Measurements from ENCODE around the gene KDM7A. TPM values are rescaled to one million over a fixed set of nuclear protein-coding genes. Genes with fewer than 3 reads are reported as not detected.

KDM7A gene, protein sequence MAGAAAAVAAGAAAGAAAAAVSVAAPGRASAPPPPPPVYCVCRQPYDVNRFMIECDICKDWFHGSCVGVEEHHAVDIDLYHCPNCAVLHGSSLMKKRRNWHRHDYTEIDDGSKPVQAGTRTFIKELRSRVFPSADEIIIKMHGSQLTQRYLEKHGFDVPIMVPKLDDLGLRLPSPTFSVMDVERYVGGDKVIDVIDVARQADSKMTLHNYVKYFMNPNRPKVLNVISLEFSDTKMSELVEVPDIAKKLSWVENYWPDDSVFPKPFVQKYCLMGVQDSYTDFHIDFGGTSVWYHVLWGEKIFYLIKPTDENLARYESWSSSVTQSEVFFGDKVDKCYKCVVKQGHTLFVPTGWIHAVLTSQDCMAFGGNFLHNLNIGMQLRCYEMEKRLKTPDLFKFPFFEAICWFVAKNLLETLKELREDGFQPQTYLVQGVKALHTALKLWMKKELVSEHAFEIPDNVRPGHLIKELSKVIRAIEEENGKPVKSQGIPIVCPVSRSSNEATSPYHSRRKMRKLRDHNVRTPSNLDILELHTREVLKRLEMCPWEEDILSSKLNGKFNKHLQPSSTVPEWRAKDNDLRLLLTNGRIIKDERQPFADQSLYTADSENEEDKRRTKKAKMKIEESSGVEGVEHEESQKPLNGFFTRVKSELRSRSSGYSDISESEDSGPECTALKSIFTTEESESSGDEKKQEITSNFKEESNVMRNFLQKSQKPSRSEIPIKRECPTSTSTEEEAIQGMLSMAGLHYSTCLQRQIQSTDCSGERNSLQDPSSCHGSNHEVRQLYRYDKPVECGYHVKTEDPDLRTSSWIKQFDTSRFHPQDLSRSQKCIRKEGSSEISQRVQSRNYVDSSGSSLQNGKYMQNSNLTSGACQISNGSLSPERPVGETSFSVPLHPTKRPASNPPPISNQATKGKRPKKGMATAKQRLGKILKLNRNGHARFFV
- total RNA-seq = 16.4 TPM
- long read RNA-seq, partial matches to known transcripts = 0 of 1 reads
- long read RNA-seq, other reads (novel, unspliced or antisense) = 1 of 1 reads

- peak; percentile 98 for DNase-seq (ENCODE audit: low spot score)
These were observed at the start of gene KDM7A for GRCh38 chr7:140176811-140177702. KDM7A (minus strand) TSS chr7:140176983; CDS start chr7:140176937, 46 bp downstream.

DNA sequence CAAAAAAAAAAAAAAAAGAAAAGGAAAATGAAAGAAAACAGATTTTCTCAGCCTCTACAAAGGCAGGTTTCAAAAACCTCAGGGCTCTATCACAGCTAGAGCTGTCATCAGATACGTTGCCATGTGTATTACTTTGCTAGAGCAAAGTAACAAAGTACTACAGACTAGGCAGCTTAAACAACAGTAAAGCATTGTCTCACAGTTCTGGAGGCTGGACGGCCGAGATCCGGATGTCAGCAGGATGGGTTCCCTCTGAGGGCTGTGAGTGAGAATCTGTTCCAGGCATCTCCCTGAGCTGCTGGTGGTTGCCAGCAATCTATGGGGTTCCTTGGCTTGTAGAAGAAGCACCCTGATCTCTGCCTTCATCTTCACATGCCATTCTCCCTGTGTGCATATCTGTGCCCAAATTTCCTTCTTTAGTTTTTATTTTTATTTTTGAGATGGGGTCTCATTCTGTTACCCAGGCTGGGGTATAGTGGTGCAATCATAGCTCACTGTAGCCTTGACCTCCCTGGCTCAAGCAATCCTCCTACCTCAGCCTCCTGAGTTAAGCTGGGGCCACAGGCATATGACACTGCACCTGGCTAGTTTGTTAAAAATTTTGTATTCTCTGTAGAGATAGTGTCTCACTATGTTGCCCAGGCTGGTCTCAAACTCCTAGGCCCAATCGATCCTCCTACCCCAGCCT is 48.9 kb upstream of the KDM7A start:
- DNase-seq (ENCODE audit: low spot score) = no peak

- DNase-seq (ENCODE audit: low spot score) = no peak
These were observed 46.9 kb upstream of the KDM7A start for GRCh38 chr7:140223515-140224221.

- DNase-seq (ENCODE audit: low spot score) = no peak
These were observed 46.0 kb upstream of the KDM7A start for GRCh38 chr7:140222814-140223213.

GRCh38 chr7:140219672-140220524 is 43.1 kb upstream of the KDM7A start:
- DNase-seq (ENCODE audit: low spot score) = no peak

GRCh38 chr7:140218656-140219055 is 41.9 kb upstream of the KDM7A start:
- no peak for DNase-seq (ENCODE audit: low spot score)

- DNase-seq (ENCODE audit: low spot score) = no peak
These were observed 41.1 kb upstream of the KDM7A start for GRCh38 chr7:140217750-140218501.

DNA sequence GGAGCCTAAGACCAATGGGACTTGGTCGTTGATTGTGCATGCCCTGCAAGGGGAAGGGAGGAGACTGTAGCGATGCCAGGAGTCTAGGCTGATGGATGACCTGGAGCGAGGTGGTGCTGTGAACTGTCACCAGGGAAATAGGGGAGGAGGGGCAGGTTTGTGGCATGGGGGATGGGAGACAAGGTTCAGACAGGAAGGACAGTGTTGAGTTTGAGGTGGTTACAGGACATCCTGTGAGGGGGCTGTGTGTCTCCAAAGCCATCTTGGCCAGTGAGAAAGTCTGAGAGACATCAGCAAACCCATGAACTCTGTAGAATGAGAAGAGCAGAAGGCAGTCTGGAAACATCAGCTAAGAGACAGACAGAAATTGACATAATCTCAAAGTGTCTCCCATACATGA is 38.5 kb upstream of the KDM7A start:
- no peak for DNase-seq (ENCODE audit: low spot score)

GRCh38 chr7:140214075-140214684 is 37.4 kb upstream of the KDM7A start:
- DNase-seq (ENCODE audit: low spot score) = peak; percentile 79

DNA sequence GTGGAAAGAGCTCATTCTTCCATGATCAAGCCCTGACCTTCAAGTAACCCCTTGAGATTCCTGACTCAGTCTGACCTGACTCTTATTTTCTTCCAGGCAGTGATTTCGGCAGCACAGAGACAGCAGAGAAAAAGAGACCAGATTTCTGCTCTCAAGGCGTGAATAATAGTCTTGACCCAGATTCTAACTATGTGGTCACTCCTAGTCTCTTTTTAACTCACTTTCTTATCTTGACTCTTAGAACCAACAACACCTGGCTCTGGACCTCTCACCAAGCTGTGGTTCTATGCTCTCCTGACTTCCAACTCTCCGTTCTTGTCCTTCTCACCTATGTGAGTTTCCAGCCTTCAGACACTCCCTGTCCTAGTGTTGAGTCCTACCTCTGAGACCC is 36.9 kb upstream of the KDM7A start:
- no peak for DNase-seq (ENCODE audit: low spot score)

DNA sequence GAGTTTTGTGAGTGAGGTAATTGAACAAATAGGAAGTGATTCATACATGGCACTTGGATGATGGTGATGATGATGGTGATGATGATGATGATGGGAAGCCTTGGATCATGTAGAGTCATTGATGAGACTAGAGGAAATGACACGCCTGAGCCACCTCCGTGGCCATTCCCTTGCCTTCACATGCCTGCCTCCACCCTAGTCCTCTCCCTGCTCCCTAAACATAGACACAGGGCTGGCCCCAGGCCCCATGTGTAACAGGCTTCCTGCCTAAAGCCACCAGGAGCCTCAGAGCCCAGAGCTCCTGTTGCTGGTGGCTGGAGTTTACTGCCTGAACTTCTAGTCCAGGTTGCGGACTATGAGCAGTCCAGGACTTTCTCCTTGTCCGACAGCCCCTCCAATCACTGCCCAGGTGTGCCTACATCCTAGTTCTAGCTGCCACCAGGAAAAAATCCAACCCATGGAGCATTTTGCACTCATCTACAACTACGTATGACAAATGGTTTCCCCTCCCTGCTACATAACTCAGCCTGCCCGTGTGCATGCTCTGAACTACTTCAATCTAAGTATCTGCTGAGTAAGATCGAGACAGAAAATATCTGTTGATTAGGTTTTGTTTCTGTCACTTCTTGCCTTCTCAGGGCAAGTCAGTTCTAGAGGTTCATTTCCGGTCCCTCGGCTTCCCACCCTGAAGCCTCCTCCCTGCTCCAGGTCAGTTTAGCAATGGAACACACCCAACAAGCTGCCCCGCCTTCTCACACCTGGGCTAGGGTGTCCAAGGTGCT is 35.5 kb upstream of the KDM7A start:
- DNase-seq (ENCODE audit: low spot score) = no peak

DNA sequence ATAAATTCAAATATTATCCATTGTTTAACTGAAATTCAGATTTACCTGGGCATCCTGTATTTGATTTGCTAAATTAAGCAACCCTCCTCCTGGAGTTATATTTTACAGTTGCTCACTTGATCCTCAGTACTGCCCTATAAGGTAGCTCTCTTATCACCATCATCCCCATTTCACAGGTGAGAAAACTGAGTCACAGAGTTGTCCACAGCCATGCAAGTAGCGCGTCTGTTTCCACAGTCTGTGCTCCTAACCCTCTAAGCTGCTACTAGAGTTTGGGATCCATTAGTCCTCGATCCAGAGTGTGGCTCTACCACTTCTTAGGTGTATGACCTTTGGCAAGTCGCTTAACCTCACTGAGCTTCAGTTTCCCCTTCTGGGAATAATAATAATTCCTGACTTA is 34.9 kb upstream of the KDM7A start:
- no peak for DNase-seq (ENCODE audit: low spot score)

DNA sequence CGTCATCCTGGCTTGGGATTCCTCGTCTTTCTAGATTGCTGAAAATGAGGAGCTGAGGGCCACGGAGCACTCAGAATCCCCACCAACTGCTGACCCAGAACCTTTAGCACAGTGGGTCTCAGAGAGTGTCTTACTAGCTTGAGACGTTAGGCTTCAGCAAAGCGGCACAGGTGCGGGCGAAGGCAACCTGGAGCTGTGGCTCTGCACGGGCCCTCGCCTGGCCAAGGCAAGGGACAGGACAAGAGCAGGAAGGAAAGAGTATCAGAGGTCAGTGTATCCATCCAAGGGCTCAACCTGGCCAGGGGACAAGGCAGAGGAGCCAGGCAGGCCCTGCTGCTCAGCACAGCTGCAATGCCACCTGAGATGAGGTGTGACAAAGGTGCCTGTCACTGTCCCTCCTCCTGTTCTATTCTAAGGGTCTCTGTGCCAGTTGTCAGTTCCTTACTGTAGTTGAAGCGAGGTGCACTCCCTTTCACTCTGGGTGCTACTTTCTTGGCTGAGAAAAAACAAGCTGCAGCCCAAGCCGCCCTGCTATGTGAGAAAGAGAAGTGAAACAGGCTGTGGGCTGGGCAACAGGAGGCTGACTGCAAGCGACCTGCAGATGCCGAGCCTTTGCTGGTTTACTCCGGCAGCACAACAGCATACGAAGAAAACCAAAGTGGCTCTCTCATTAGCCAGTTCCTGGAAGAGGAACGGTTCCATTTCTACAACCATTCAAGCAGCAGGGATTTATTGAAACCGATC is 33.3 kb upstream of the KDM7A start:
- DNase-seq (ENCODE audit: low spot score) = no peak

DNA sequence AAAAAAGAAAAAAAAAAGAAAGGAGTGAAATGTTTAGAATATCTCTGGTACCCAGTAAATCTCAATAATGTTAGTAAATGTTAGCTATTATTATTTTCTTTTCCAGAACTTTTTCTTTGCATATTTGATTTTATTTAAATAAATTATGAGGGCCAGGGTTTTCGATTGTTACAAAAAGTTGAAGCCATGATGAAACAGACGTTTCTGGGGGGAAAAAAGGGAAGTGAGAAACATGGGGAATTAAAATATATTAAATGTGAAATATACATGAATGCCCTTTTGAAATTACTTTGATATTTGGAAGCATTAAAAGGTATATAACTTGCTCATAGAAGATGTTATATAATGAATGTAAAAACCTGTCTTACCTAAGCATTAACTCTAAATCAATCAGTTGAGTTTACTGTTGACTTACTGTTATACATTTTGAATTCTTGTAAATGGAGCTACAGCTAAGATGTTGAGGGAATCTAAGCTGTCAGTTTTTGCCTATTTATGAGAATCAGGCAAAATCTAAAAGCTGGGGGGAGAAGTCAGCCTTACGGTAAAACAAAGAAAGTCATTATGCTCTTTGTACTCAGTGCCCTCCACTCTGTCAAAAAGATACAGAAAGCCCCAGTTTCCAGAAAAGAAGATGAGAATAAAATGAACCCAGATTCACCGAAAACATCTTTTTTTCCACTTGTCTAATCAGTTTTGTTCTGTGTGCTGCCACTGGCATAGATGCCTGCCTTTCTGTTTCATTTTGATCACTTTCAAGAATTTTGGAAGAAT is 30.0 kb upstream of the KDM7A start:
- DNase-seq (ENCODE audit: low spot score) = no peak

GRCh38 chr7:140205600-140205999 is 28.8 kb upstream of the KDM7A start:
- no peak for DNase-seq (ENCODE audit: low spot score)
